GM15510 (cell line): ENCODE measurements around the gene MAPK8IP3.

Source experiments
- POLR2A ChIP-seq: IDR thresholded peaks from 3 replicates; pipeline ENCODE4 v1.6.1; 2011; ENCODE audit warnings: borderline replicate concordance; ENCODE audit not compliant: insufficient read length; ENCODE audit errors: extremely low read depth

The MAPK8IP3 gene

GRCh38 chr16:1754204-1754603, 48.2 kb downstream of the MAPK8IP3 start:
- no peak for TF ChIP-seq POLR2A

- no peak for TF ChIP-seq POLR2A
Observed at GRCh38 chr16:1757714-1758461, 51.9 kb downstream of the MAPK8IP3 start.

GRCh38 chr16:1758923-1759322, 52.9 kb downstream of the MAPK8IP3 start:
- TF ChIP-seq POLR2A: no peak

- no peak for TF ChIP-seq POLR2A
Observed at GRCh38 chr16:1759511-1759910, 53.5 kb downstream of the MAPK8IP3 start.

- TF ChIP-seq POLR2A: no peak
Observed at GRCh38 chr16:1760911-1761310, 54.9 kb downstream of the MAPK8IP3 start.

GRCh38 chr16:1761751-1762150, 55.8 kb downstream of the MAPK8IP3 start:
- TF ChIP-seq POLR2A: no peak

- TF ChIP-seq POLR2A: no peak
Observed at GRCh38 chr16:1762196-1762878, 56.3 kb downstream of the MAPK8IP3 start.

- no peak for TF ChIP-seq POLR2A
Observed at GRCh38 chr16:1762879-1763520, 57.0 kb downstream of the MAPK8IP3 start.

GRCh38 chr16:1763521-1764511, 57.8 kb downstream of the MAPK8IP3 start:
- TF ChIP-seq POLR2A: no peak

GRCh38 chr16:1764971-1765370, 59.0 kb downstream of the MAPK8IP3 start:
- TF ChIP-seq POLR2A: no peak

GRCh38 chr16:1765826-1766225, 59.8 kb downstream of the MAPK8IP3 start:
- TF ChIP-seq POLR2A: no peak

GRCh38 chr16:1766231-1766630, 60.2 kb downstream of the MAPK8IP3 start:
- TF ChIP-seq POLR2A: no peak

- no peak for TF ChIP-seq POLR2A
Observed at GRCh38 chr16:1766701-1767100, 60.7 kb downstream of the MAPK8IP3 start.
